Amniotic epithelial cell (primary cell): ENCODE data around the gene TOP3B.

Source experiments
- DNase-seq: peaks from one replicate; pipeline ENCODE4 v3.0.0-alpha.2; 2010; ENCODE audit warnings: low read depth

TOP3B gene

GRCh38 chr22:21961886-21962654 is 20.5 kb downstream of the TOP3B start:
- no peak for DNase-seq

- no peak for DNase-seq
Measured at GRCh38 chr22:21961127-21961867, 21.3 kb downstream of the TOP3B start.

- no peak for DNase-seq
Measured at GRCh38 chr22:21960200-21961126, 22.1 kb downstream of the TOP3B start.

- DNase-seq = no peak
Measured at GRCh38 chr22:21959274-21960074, 23.1 kb downstream of the TOP3B start.

GRCh38 chr22:21958360-21959273 is 24.0 kb downstream of the TOP3B start:
- DNase-seq = no peak

- DNase-seq = peak; percentile 30
Measured at GRCh38 chr22:21952586-21953571, 29.7 kb downstream of the TOP3B start, which contains the start of gene PPM1F. PPM1F (minus strand) TSS chr22:21952848; CDS start chr22:21946048, 6,800 bp downstream.

GRCh38 chr22:21951931-21952465 is 30.6 kb downstream of the TOP3B start:
- DNase-seq = peak; percentile 24

GRCh38 chr22:21951062-21951461 is 31.5 kb downstream of the TOP3B start:
- DNase-seq = no peak

GRCh38 chr22:21949948-21950347 is 32.6 kb downstream of the TOP3B start:
- no peak for DNase-seq

GRCh38 chr22:21949569-21949918 is 33.0 kb downstream of the TOP3B start:
- DNase-seq = no peak

GRCh38 chr22:21948824-21949568 is 33.6 kb downstream of the TOP3B start:
- no peak for DNase-seq

GRCh38 chr22:21948390-21948789 is 34.2 kb downstream of the TOP3B start:
- peak; percentile 60 for DNase-seq

- peak; percentile 64 for DNase-seq
Measured at GRCh38 chr22:21947040-21948014, 35.3 kb downstream of the TOP3B start.

GRCh38 chr22:21946262-21946925 is 36.2 kb downstream of the TOP3B start:
- DNase-seq = no peak

- no peak for DNase-seq
Measured at GRCh38 chr22:21945453-21946261, 36.9 kb downstream of the TOP3B start.
